ES-I3 (cell line): ENCODE measurements around the gene NEO1.

Experiments used
- H3K36me3 ChIP-seq: 2 replicates; pipeline ENCODE4 v1.6.1; 2013; ENCODE audit warnings: mild to moderate bottlenecking, low read length, control low read depth, moderate library complexity; ENCODE audit not compliant: insufficient read depth
- H3K4me1 ChIP-seq: 2 replicates; pipeline ENCODE4 v1.6.1; 2013; ENCODE audit warnings: mild to moderate bottlenecking, control low read depth, low read length; ENCODE audit not compliant: insufficient read depth
- H3K9ac ChIP-seq: 2 replicates; pipeline ENCODE4 v1.6.1; 2013; ENCODE audit warnings: low read depth, mild to moderate bottlenecking, low read length, moderate library complexity
- H3K9me3 ChIP-seq: 2 replicates; pipeline ENCODE4 v1.6.1; 2013; ENCODE audit warnings: mild to moderate bottlenecking, low read length, moderate library complexity; ENCODE audit not compliant: control insufficient read depth, insufficient read depth

NEO1 gene

DNA sequence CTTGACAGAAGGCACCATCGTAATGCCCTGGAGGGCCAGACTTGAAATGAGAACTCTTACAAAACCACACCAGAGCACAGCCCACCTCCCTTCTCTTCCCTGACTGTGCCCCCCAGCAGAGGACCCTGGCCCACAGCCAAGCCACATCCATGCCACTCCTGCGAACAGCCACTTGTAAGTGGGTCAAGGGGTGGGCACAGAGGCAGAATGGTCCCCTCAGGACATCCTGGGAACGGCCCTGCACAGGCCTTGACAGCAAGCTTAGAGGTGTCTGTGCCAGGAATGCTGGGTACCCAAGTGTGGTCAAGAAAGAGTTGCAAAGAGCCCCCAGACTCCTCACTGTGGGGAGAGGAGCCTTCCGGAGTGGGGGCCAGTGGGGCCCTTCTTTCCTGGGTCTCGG lies 283.2 kb downstream of the NEO1 start:
- Histone ChIP-seq H3K4me1 (peaks cover 10% of the 10 kb centered on the region; the same call in 1 of the 2 replicates), H3K36me3 (peaks cover 4% of the 10 kb centered on the region; the same call in 1 of the 2 replicates), H3K9me3 (no peaks in the 10 kb centered on the region), H3K9ac (no peak overlapping the region)

DNA sequence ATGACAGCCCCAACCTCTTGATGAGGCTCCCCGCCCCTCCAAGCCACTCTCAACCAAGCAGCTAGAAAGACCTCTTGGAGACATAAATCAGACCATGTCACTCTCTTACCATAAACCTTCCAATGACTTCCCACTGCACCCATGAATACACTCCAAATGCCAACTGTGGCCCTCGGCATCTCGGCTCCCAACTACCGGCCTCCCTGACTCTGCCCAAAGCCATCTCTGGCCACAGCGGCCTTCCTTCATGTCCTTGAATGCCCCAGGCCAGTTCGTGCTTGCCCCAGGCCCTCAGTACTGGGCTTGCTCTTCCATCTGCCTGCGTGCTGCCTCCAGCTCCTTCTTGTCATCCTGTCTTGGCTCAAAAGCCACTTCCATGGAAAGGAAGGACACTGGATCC lies 284.5 kb downstream of the NEO1 start:
- Histone ChIP-seq H3K4me1 (no peaks in the 10 kb centered on the region; the same call in 1 of the 2 replicates), H3K36me3 (peaks cover 4% of the 10 kb centered on the region; the same call in 1 of the 2 replicates), H3K9me3 (no peaks in the 10 kb centered on the region), H3K9ac (no peak overlapping the region)

DNA sequence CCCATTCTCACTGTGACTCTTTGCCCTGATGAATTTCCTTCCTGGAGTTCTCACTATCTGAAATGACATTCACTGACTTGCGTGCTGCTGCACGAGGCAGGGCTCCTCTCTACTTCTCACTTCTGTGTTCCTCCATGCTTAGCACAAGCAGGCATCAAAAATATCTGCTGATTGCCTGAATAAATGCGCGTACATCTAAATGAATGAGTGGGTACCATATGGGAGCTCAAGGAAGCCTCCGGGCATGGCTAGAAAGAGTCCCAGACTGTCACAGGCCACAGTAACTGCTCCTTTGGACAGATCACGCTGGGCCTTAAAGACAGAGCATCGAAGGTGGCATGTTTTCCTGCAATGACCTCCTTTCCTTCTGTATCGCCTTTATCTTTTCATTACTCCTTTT lies 284.9 kb downstream of the NEO1 start:
- Histone ChIP-seq H3K4me1 (no peaks in the 10 kb centered on the region; the same call in 1 of the 2 replicates), H3K36me3 (peaks cover 4% of the 10 kb centered on the region; the same call in 1 of the 2 replicates), H3K9ac (no peak overlapping the region), H3K9me3 (no peaks in the 10 kb centered on the region)

DNA sequence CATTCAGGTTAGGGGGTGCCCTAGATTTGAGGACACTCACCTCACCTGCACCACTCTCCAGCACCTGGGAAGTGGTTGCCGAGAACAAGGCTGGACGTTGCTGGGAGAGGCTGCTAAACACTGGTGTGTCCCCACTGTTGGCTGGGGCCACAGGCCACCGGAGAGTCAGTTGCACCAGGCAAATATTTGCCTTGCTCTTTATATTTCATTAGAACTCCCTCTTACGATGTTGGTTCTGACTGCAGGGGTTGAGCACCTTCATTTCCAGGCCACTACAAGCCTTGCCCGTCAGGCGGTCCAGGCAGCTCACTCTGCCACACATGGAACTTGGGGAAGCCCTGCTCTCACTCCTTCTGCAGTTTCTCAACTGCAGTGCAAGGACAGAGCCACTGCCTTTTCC lies 285.8 kb downstream of the NEO1 start:
- no peak overlapping the region for H3K9ac ChIP-seq

DNA sequence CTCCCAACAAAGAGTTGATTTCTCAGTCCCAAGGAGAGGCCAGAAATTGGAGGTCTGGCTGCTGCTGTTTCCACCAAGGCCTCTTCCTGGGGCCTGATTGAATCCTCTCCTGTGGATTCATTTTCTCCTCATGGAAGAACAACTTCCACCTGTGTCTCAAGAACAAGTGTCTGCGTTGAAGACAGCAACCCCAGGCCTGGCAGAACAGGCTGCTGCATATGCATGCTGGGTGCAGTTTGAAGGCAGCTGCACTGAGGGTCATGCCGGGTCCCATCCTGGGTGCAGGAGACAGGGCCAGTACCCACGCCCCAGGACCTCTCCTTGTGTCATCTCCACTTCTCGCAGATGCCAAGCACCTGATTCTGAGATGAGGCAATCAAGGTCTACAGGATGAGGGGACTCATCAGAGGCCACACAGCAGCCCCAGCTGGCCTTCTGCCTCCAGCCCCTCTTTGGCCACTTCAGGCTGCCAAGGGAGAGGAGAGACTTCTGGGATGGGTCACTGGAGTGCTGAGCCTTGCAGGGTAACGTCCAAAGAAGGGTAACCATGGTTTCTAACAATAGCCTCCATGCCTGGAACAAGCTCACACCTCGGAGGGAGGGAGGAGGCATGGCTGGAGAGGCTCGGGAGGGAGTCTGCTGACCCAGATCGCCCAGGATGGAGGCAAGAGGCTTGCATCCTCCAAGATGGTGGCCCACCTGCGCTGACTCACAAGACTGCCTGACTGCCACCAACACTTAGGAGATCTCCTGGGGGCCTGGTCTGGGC lies 286.5 kb downstream of the NEO1 start:
- peaks cover 3% of the 10 kb centered on the region; the same call in 1 of the 2 replicates for H3K9me3 ChIP-seq
- H3K36me3 ChIP-seq, result peaks cover 8% of the 10 kb centered on the region
- no peaks in the 10 kb centered on the region; the same call in 1 of the 2 replicates for H3K4me1 ChIP-seq
- H3K9ac ChIP-seq, result no peak overlapping the region

More for the DNA sequence above, 285.8 kb downstream of the NEO1 start:
- Histone ChIP-seq H3K36me3 (peaks cover 4% of the 10 kb centered on the region), H3K4me1 (no peaks in the 10 kb centered on the region; the same call in 1 of the 2 replicates), H3K9me3 (0 out of 2 replicates have a peak, but pooled peaks cover under 1% of the 10 kb centered on the region)

DNA sequence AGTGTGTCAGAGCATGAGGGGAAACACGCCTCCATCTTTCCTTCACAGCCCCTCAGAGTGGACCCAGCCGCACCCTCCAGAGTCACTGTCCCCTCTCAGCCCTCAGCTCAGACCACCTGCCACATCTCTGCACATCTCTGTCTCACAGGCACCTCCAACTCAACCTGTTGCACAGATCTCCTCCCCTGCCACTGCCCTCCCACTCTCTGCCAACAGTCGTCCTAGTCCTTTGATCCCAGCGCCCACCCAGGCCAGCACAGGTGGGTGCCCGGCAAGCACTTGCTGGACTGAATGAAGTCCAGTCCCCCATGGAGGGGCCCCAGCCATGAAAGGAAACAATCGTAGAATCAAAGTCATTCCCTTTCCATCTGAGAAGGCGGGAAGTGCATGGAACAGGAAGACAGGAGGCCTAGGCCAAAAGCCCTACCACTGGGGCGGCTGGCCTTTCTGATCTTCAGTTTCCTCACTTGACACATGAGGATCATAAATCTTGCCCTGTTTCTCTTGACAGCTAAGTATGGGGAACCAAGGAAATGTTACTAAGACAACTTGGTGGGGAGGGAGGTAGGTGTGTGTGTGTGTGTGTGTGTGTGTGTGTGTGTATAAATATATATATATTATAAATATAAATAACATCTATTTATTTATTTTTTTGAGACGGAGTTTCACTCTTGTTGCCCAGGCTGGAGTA lies 288.4 kb downstream of the NEO1 start:
- Histone ChIP-seq H3K9ac (no peak overlapping the region), H3K36me3 (peaks cover 8% of the 10 kb centered on the region)

DNA sequence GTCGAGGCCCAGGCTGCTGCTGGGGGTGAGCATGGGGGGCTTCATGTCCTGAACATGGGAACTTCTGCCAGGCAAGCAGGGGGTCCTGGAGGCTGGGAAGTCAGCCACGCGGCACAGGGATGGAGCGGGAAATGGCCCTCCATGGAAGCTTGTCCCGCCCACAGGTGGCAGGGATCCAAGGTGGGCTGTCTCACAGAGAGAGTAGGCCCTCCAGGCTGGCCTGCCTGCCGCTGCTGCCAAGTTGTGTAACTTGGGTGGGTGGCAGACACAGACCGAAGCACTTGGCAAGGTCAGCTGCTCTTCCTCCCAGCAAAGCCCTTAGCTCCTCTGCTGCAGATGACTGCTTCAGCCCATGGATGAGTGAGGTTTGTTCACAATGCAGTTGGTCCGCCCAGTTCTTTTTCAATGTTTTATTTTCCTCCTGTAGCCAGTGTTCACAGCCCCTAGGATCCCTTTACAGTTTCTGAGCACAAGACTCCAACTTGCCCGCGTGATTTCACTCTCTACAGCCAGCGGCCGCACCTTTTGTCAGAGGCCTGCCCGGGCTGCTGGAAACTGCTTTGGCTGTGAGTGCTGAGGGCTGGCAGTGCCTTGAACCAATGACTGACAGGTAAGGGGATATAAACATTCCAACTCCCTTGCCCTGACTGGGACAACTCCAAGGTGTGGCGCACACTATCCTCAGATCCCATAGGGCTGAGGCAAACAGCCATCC lies 289.8 kb downstream of the NEO1 start:
- Histone ChIP-seq H3K9me3 (peaks cover 3% of the 10 kb centered on the region; the same call in 1 of the 2 replicates), H3K4me1 (no peaks in the 10 kb centered on the region), H3K9ac (no peak overlapping the region), H3K36me3 (peaks cover 8% of the 10 kb centered on the region)

More for the DNA sequence above, 288.4 kb downstream of the NEO1 start:
- Histone ChIP-seq H3K9me3 (peaks cover 3% of the 10 kb centered on the region; the same call in 1 of the 2 replicates), H3K4me1 (no peaks in the 10 kb centered on the region)

DNA sequence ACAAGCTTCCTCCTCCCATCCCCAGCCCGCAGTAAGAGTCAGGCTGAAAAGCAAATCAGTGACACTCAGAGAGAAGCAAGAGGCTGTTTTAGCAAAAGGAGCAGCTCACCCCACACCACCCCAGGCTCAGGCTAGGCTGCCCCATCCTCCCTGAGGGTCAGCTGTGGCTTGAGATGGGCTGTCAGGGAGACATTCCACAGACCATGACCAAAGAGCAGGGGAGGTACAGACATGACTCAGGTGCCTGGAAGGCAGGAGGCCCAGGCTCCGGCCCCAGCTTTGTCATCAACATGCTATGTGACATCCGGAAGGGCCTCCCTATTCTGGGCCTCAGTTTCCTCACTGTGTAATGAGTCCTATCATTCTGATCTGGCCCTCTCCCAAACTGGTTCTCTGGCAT lies 291.8 kb downstream of the NEO1 start:
- H3K36me3 ChIP-seq, result peaks cover 8% of the 10 kb centered on the region
- peaks cover 3% of the 10 kb centered on the region; the same call in 1 of the 2 replicates for H3K4me1 ChIP-seq
- peaks cover 3% of the 10 kb centered on the region; the same call in 1 of the 2 replicates for H3K9me3 ChIP-seq
- no peak overlapping the region for H3K9ac ChIP-seq

DNA sequence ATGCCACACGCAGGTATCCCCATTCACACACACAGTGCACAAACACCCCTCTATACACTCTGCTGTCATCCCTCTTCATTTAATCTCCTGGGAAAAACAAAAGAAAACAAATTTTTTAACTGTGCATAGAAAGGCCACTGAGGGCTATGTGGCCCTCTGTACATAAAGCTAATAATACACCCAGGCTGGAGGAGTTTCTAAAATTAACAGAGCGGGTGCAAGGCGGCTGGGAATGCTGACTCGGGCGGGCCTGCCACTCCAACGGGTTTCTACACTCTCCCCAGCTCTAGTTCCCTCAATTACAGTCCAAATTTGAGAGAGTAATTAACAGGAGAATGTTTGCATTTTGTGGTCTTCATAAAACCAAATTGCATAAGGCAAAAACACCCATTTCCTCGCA lies 293.4 kb downstream of the NEO1 start:
- Histone ChIP-seq H3K36me3 (peaks cover 4% of the 10 kb centered on the region), H3K9me3 (peaks cover 3% of the 10 kb centered on the region; the same call in 1 of the 2 replicates), H3K9ac (no peak overlapping the region), H3K4me1 (peaks cover 3% of the 10 kb centered on the region; the same call in 1 of the 2 replicates)

DNA sequence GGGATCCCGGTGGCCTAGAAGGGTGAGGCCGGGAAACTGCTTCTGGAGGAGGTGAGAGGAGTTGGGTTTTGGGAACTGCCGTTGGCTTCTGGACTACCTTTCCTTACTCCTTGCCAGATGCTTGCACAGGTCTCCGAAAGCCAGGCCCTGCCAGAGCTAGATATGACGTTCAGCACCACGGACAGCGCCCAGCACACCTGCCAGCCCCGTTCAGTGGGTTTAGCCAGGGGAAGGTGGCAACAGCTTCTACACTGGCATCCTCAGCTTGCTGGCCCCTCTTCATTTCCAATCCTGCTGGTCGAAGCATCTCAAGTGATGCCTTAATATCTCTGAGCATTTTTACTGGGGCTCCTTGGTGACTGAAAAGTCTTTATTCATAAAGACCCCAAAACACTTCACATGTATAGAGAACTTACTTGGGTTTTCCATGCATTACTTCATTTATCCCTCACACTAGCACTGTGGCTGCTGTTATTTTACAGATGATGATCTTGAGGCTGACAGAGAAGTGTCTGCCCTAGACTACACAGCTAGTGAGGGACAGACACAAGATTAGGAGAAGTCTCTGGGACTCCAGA lies 294.6 kb downstream of the NEO1 start:
- Histone ChIP-seq H3K36me3 (peaks cover 4% of the 10 kb centered on the region), H3K9ac (no peak overlapping the region), H3K9me3 (peaks cover 3% of the 10 kb centered on the region; the same call in 1 of the 2 replicates), H3K4me1 (peaks cover 3% of the 10 kb centered on the region; the same call in 1 of the 2 replicates)

DNA sequence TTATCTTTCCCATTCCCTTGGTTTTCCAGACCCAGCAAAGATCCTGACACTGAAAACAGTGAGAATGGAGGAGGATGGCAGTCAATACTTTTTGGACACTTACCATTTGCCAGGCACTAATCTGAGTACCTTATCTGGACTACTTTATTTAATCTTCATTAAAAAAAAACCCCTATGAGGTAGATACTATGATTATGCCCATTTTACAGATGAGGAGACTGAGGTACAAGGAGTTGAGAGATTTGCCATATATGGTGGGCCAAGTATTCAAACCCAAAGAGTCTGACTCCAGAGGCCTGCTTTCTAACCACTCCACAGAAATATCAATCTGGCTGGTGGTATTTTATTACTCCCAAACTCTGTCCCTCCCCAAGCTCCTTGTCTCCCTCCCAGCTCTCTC lies 296.9 kb downstream of the NEO1 start:
- H3K36me3 ChIP-seq, result no peaks in the 10 kb centered on the region; the same call in 1 of the 2 replicates
- no peak overlapping the region for H3K9ac ChIP-seq
- H3K9me3 ChIP-seq, result no peaks in the 10 kb centered on the region
- H3K4me1 ChIP-seq, result peaks cover 14% of the 10 kb centered on the region; the same call in 1 of the 2 replicates

DNA sequence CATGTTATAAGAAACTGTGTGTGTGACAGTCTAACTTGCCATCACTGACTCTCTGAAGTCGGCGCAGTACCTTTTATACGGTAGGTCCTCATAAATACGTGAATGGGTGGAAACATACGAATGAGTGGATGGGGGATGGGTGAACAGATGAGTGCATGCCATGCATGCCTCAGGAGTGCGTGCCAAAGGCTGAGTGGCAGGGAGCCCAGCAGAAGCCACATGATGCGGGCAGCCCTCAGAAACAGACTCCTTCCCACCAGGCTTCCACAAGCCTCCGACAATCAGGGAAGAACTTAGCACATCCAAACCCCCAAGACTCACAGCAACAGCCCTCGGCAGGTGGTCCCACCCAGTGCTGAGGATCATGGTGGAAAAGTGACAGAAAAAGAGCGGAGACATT lies 299.8 kb downstream of the NEO1 start:
- Histone ChIP-seq H3K36me3 (no peaks in the 10 kb centered on the region; the same call in 1 of the 2 replicates), H3K9me3 (no peaks in the 10 kb centered on the region), H3K4me1 (peaks cover 17% of the 10 kb centered on the region; the same call in 1 of the 2 replicates), H3K9ac (no peak overlapping the region)

DNA sequence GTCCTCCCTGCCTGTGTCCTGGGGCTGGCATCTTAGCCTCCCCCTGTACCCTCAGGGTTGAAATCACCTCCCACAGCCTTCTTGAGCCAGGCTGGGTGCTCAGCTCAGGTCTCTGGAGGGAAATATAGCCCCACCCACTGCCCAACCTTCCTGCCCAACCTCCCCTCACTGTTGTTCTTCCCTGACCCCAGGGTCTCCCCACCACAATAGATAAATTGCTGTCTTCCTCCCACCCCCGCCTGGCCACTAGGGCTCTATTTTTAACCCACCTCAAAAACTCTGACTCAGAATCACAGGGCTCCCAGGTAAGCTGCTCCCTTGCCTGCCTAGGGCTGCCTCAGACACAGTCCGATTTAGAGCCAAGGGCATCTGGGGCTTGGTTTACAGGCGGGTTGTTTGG lies 301.5 kb downstream of the NEO1 start:
- Histone ChIP-seq H3K9ac (no peak overlapping the region), H3K36me3 (no peaks in the 10 kb centered on the region; the same call in 1 of the 2 replicates), H3K9me3 (no peaks in the 10 kb centered on the region), H3K4me1 (peaks cover 14% of the 10 kb centered on the region; the same call in 1 of the 2 replicates)

DNA sequence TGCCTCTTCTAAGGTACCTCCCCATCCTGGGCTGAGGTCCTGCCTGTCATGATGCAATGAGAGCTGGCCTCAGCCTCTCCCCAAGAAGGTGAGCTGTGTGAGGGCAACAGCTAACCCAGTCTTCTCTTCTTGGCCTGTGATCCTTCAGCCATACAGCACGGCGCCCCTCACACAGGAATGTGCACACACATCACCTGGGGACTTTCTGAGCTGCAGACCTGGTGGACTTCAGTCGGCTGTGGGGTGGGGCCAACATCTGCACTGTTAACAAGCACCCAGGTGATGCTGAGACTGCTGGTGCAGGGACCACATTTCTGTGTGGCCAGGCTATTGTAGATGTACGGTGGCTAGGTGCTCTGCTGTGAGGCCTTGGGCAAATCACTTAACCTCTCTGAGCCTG lies 302.0 kb downstream of the NEO1 start:
- Histone ChIP-seq H3K9me3 (no peaks in the 10 kb centered on the region), H3K4me1 (peaks cover 14% of the 10 kb centered on the region; the same call in 1 of the 2 replicates), H3K36me3 (no peaks in the 10 kb centered on the region), H3K9ac (no peak overlapping the region)
